ENCODE data around the gene PDE1C.

Gene PDE1C

GRCh38 chr7:31991846-31992245 is 78.4 kb downstream of the PDE1C start:
- Histone ChIP-seq H3K23ac (ENCODE audit: low read length) (no peak overlapping the region), H2BK120ac (ENCODE audit: insufficient read depth, low read length, poor library complexity) (no peak overlapping the region), H3K4me1 (ENCODE audit: control insufficient read depth in 1 of 2, insufficient read depth in 2 of 2, low read length in 2 of 2) (no peaks in the 10 kb centered on the region), H2AK5ac (ENCODE audit: low read length) (no peak overlapping the region), H4K8ac (ENCODE audit: low read depth, low read length) (no peak overlapping the region), H3K9ac (ENCODE audit: low read length) (no peak overlapping the region), H3K27me3 (ENCODE audit: insufficient read depth, low read length) (no peaks in the 10 kb centered on the region), H2BK5ac (ENCODE audit: low read depth, low read length, poor library complexity) (no peak overlapping the region), H2BK12ac (ENCODE audit: low read length) (no peak overlapping the region), H4K12ac (ENCODE audit: low read depth, low read length) (no peak overlapping the region), H3K18ac (ENCODE audit: low read length) (no peak overlapping the region), H3K4me2 (ENCODE audit: low read length) (no peak overlapping the region), H3K79me1 (ENCODE audit: low read length) (no peaks in the 10 kb centered on the region), H3K4ac (ENCODE audit: low read depth, low read length) (no peak overlapping the region), H3K9me3 (ENCODE audit: insufficient read depth, low read depth, low read length) (no peaks in the 10 kb centered on the region), H3K27ac (ENCODE audit: low read depth, low read length) (no peak overlapping the region), H3K79me2 (ENCODE audit: control insufficient read depth, insufficient read depth, low read length, poor library complexity) (no peaks in the 10 kb centered on the region), H3K4me3 (ENCODE audit: low read depth, low read length) (no peak overlapping the region), H3K14ac (ENCODE audit: low read length) (no peak overlapping the region), H2AFZ (ENCODE audit: insufficient read depth, low read length, poor library complexity) (no peak overlapping the region), H4K91ac (ENCODE audit: low read depth, low read length) (no peak overlapping the region), H3K36me3 (ENCODE audit: control insufficient read depth in 1 of 2, insufficient read depth in 2 of 2, low read length in 2 of 2) (no peaks in the 10 kb centered on the region)
- no CpG with 5 or more reads among the region's 3 CpGs for WGBS (ENCODE audit: extremely low coverage, insufficient coverage, insufficient read length)
- DNase-seq, result no peak

GRCh38 chr7:31991406-31991805 is 78.8 kb downstream of the PDE1C start:
- Histone ChIP-seq H3K36me3 (ENCODE audit: control insufficient read depth in 1 of 2, insufficient read depth in 2 of 2, low read length in 2 of 2) (no peaks in the 10 kb centered on the region), H3K18ac (ENCODE audit: low read length) (no peak overlapping the region), H4K12ac (ENCODE audit: low read depth, low read length) (no peak overlapping the region), H3K4ac (ENCODE audit: low read depth, low read length) (no peak overlapping the region), H3K27ac (ENCODE audit: low read depth, low read length) (no peak overlapping the region), H3K9me3 (ENCODE audit: insufficient read depth, low read depth, low read length) (no peaks in the 10 kb centered on the region), H3K79me2 (ENCODE audit: control insufficient read depth, insufficient read depth, low read length, poor library complexity) (no peaks in the 10 kb centered on the region), H3K27me3 (ENCODE audit: insufficient read depth, low read length) (no peaks in the 10 kb centered on the region), H4K91ac (ENCODE audit: low read depth, low read length) (no peak overlapping the region), H3K79me1 (ENCODE audit: low read length) (no peaks in the 10 kb centered on the region), H2BK120ac (ENCODE audit: insufficient read depth, low read length, poor library complexity) (no peak overlapping the region), H3K4me1 (ENCODE audit: control insufficient read depth in 1 of 2, insufficient read depth in 2 of 2, low read length in 2 of 2) (no peaks in the 10 kb centered on the region), H2BK12ac (ENCODE audit: low read length) (no peak overlapping the region), H2AK5ac (ENCODE audit: low read length) (no peak overlapping the region), H3K23ac (ENCODE audit: low read length) (no peak overlapping the region), H2BK5ac (ENCODE audit: low read depth, low read length, poor library complexity) (no peak overlapping the region), H3K4me3 (ENCODE audit: low read depth, low read length) (no peak overlapping the region), H3K14ac (ENCODE audit: low read length) (no peak overlapping the region), H3K9ac (ENCODE audit: low read length) (no peak overlapping the region), H3K4me2 (ENCODE audit: low read length) (no peak overlapping the region), H4K8ac (ENCODE audit: low read depth, low read length) (no peak overlapping the region), H2AFZ (ENCODE audit: insufficient read depth, low read length, poor library complexity) (no peak overlapping the region)
- DNase-seq, result no peak
- no CpG with 5 or more reads among the region's 3 CpGs for WGBS (ENCODE audit: extremely low coverage, insufficient coverage, insufficient read length)

- no peak overlapping the region for H2BK5ac ChIP-seq (ENCODE audit: low read depth, low read length, poor library complexity)
- no peak overlapping the region for H4K91ac ChIP-seq (ENCODE audit: low read depth, low read length)
- no peak overlapping the region for H4K12ac ChIP-seq (ENCODE audit: low read depth, low read length)
- no peaks in the 10 kb centered on the region for H3K36me3 ChIP-seq (ENCODE audit: control insufficient read depth in 1 of 2, insufficient read depth in 2 of 2, low read length in 2 of 2)
- no CpG with 5 or more reads among the region's 5 CpGs for WGBS (ENCODE audit: extremely low coverage, insufficient coverage, insufficient read length)
- H3K4me3 ChIP-seq (ENCODE audit: low read depth, low read length), result no peak overlapping the region
- H2BK120ac ChIP-seq (ENCODE audit: insufficient read depth, low read length, poor library complexity), result no peak overlapping the region
- H3K18ac ChIP-seq (ENCODE audit: low read length), result no peak overlapping the region
- H3K27ac ChIP-seq (ENCODE audit: low read depth, low read length), result no peak overlapping the region
- H2BK12ac ChIP-seq (ENCODE audit: low read length), result no peak overlapping the region
- H3K9me3 ChIP-seq (ENCODE audit: insufficient read depth, low read depth, low read length), result no peaks in the 10 kb centered on the region
- H3K79me1 ChIP-seq (ENCODE audit: low read length), result no peaks in the 10 kb centered on the region
- H3K27me3 ChIP-seq (ENCODE audit: insufficient read depth, low read length), result no peaks in the 10 kb centered on the region
- H3K4ac ChIP-seq (ENCODE audit: low read depth, low read length), result no peak overlapping the region
- no peak overlapping the region for H3K14ac ChIP-seq (ENCODE audit: low read length)
- H3K4me1 ChIP-seq (ENCODE audit: control insufficient read depth in 1 of 2, insufficient read depth in 2 of 2, low read length in 2 of 2), result no peaks in the 10 kb centered on the region
- H2AFZ ChIP-seq (ENCODE audit: insufficient read depth, low read length, poor library complexity), result no peak overlapping the region
- no peak overlapping the region for H4K8ac ChIP-seq (ENCODE audit: low read depth, low read length)
- H3K79me2 ChIP-seq (ENCODE audit: control insufficient read depth, insufficient read depth, low read length, poor library complexity), result no peaks in the 10 kb centered on the region
- no peak overlapping the region for H3K4me2 ChIP-seq (ENCODE audit: low read length)
- H2AK5ac ChIP-seq (ENCODE audit: low read length), result no peak overlapping the region
- no peak overlapping the region for H3K23ac ChIP-seq (ENCODE audit: low read length)
- H3K9ac ChIP-seq (ENCODE audit: low read length), result no peak overlapping the region
- DNase-seq, result no peak
Measured at GRCh38 chr7:31986878-31987518, 83.2 kb downstream of the PDE1C start.

GRCh38 chr7:31982962-31983361 is 87.2 kb downstream of the PDE1C start:
- H2AFZ ChIP-seq (ENCODE audit: insufficient read depth, low read length, poor library complexity), result no peak overlapping the region
- H3K4ac ChIP-seq (ENCODE audit: low read depth, low read length), result no peak overlapping the region
- H3K23ac ChIP-seq (ENCODE audit: low read length), result no peak overlapping the region
- no peak overlapping the region for H2BK5ac ChIP-seq (ENCODE audit: low read depth, low read length, poor library complexity)
- no peak overlapping the region for H2BK120ac ChIP-seq (ENCODE audit: insufficient read depth, low read length, poor library complexity)
- H3K4me1 ChIP-seq (ENCODE audit: control insufficient read depth in 1 of 2, insufficient read depth in 2 of 2, low read length in 2 of 2), result no peaks in the 10 kb centered on the region
- H3K4me3 ChIP-seq (ENCODE audit: low read depth, low read length), result no peak overlapping the region
- H3K79me1 ChIP-seq (ENCODE audit: low read length), result no peaks in the 10 kb centered on the region
- H3K36me3 ChIP-seq (ENCODE audit: control insufficient read depth in 1 of 2, insufficient read depth in 2 of 2, low read length in 2 of 2), result no peaks in the 10 kb centered on the region
- H2AK5ac ChIP-seq (ENCODE audit: low read length), result no peak overlapping the region
- H3K9me3 ChIP-seq (ENCODE audit: insufficient read depth, low read depth, low read length), result no peaks in the 10 kb centered on the region
- DNase-seq, result no peak
- no peak overlapping the region for H4K12ac ChIP-seq (ENCODE audit: low read depth, low read length)
- no peak overlapping the region for H3K14ac ChIP-seq (ENCODE audit: low read length)
- H3K27ac ChIP-seq (ENCODE audit: low read depth, low read length), result no peak overlapping the region
- H3K27me3 ChIP-seq (ENCODE audit: insufficient read depth, low read length), result no peaks in the 10 kb centered on the region
- no peak overlapping the region for H3K9ac ChIP-seq (ENCODE audit: low read length)
- no peak overlapping the region for H4K8ac ChIP-seq (ENCODE audit: low read depth, low read length)
- H3K18ac ChIP-seq (ENCODE audit: low read length), result no peak overlapping the region
- no CpG with 5 or more reads among the region's 1 CpG for WGBS (ENCODE audit: extremely low coverage, insufficient coverage, insufficient read length)
- no peak overlapping the region for H2BK12ac ChIP-seq (ENCODE audit: low read length)
- no peak overlapping the region for H4K91ac ChIP-seq (ENCODE audit: low read depth, low read length)
- no peak overlapping the region for H3K4me2 ChIP-seq (ENCODE audit: low read length)
- no peaks in the 10 kb centered on the region for H3K79me2 ChIP-seq (ENCODE audit: control insufficient read depth, insufficient read depth, low read length, poor library complexity)
